Kidney (tissue), 14 donors: ENCODE results near the gene NECAB3. TPM values are rescaled to one million over a fixed set of nuclear protein-coding genes. Genes with fewer than 3 reads are reported as not detected.

Experiments
- DNase-seq, 5 donors: peaks; one replicate each; pipeline ENCODE4 v3.0.0-alpha.2; 2013 to 2020
- FAIRE-seq: peaks from 2 replicates; lab custom pipeline; 2012; peaks lifted over from hg19 to GRCh38; lab: Jason Lieb, UNC
- H3K27ac ChIP-seq, 2 donors: one replicate each; pipeline ENCODE4 v1.7.0; 2013; ENCODE audit warnings: low read depth in 2 of 2, low read length in 2 of 2, inconsistent platforms in 1 of 2
- H3K27me3 ChIP-seq: one replicate; pipeline ENCODE4 v1.7.1; 2013; ENCODE audit warnings: low read length, inconsistent platforms; ENCODE audit not compliant: control insufficient read depth, insufficient read depth
- H3K36me3 ChIP-seq, 3 donors: one replicate each; pipeline versions ENCODE4 v1.7.0 to v1.7.1; 2013; ENCODE audit warnings: low read length in 3 of 3, control low read depth in 1 of 3, inconsistent platforms in 1 of 3; ENCODE audit not compliant: insufficient read depth in 3 of 3, control insufficient read depth in 2 of 3
- H3K4me1 ChIP-seq, 3 donors: one replicate each; pipeline versions ENCODE4 v1.7.0 to v1.7.1; 2013; ENCODE audit warnings: low read length in 3 of 3, inconsistent platforms in 1 of 3, low read depth in 1 of 3; ENCODE audit not compliant: control insufficient read depth in 2 of 3, insufficient read depth in 2 of 3
- H3K4me3 ChIP-seq, 3 donors: one replicate each; pipeline versions ENCODE4 v1.7.0 to v1.8.1; 2013; ENCODE audit warnings: low read length in 3 of 3, control low read depth in 1 of 3, inconsistent platforms in 1 of 3
- H3K9ac ChIP-seq, 3 donors: one replicate each; pipeline versions ENCODE4 v1.7.0 to v1.7.1; 2013; ENCODE audit warnings: low read length in 3 of 3, control low read depth in 1 of 3, inconsistent platforms in 1 of 3
- H3K9me3 ChIP-seq, 3 donors: one replicate each; pipeline versions ENCODE4 v1.7.0 to v1.7.1; 2013; ENCODE audit warnings: low read length in 3 of 3, control low read depth in 1 of 3, inconsistent platforms in 1 of 3; ENCODE audit not compliant: control insufficient read depth in 2 of 3, insufficient read depth in 1 of 3
- intact Hi-C: fragments of 100-400 bp; cut with DNase I; formaldehyde crosslinking; loops from one replicate; pipeline ENCODE4 v1.11.1; 2022
- polyA plus RNA-seq: library from polyadenylated mRNA; stranded (reverse); fragments of 350-450 nt; fragmentation: Illumina TruSeq; extraction: RNeasy Lipid Tissue Mini Kit (QIAGEN cat#74804); gene quantifications from one replicate; pipeline ENCODE4 v1.2.3, GENCODE V29; 2014; ENCODE audit warnings: low read depth, low replicate concordance; ENCODE audit not compliant: insufficient read depth
- total RNA-seq: library from RNA; stranded (reverse); fragmentation: NEBNext Ultra II Directional; extraction: Animal tissue kit (Norgen Biotek cat#: 25700); gene quantifications from one replicate; pipeline ENCODE4 v1.2.1, GENCODE V29; 2021
- TF ChIP-seq, protein P1 (sequence below): IDR thresholded peaks from 3 replicates; pipeline ENCODE4 v1.5.1; 2012; ENCODE audit warnings: mild to moderate bottlenecking, moderate library complexity, borderline replicate concordance; ENCODE audit not compliant: insufficient read depth; ENCODE audit errors: extremely low read depth
- donor health status: control.
- donor health status: control.
- donor health status: control.
- donor health status: control.
- donor health status: control.
- donor health status: DM: yes; HTN: yes; CAD: no.
- donor health status: Normal renal cell carcinoma (clear cell type).

The NECAB3 gene
- total and polyA plus RNA-seq, 2 donors from 2014 or later = 19.7 to 35.6 TPM

DNA sequence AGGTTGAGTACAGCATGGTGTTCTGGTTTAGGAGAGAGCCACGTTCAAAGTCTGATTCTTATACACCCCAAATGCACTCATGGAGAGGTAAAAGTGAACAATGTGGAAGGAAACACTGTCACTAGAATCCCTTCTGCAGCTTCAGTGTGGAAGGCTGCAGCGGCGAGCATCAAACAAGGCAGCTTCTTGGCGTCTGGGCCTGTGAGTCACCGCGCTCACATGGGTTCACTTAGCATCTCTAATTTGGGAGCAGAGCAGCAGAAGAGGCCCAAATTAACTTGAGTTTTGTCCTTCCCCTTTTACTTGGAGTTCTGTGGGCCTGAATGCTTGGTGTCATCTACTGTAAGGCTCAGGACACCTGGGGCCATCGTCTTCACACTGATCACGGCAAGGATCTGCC lies 22.9 kb upstream of the NECAB3 start:
- TF ChIP-seq, protein P1, sequence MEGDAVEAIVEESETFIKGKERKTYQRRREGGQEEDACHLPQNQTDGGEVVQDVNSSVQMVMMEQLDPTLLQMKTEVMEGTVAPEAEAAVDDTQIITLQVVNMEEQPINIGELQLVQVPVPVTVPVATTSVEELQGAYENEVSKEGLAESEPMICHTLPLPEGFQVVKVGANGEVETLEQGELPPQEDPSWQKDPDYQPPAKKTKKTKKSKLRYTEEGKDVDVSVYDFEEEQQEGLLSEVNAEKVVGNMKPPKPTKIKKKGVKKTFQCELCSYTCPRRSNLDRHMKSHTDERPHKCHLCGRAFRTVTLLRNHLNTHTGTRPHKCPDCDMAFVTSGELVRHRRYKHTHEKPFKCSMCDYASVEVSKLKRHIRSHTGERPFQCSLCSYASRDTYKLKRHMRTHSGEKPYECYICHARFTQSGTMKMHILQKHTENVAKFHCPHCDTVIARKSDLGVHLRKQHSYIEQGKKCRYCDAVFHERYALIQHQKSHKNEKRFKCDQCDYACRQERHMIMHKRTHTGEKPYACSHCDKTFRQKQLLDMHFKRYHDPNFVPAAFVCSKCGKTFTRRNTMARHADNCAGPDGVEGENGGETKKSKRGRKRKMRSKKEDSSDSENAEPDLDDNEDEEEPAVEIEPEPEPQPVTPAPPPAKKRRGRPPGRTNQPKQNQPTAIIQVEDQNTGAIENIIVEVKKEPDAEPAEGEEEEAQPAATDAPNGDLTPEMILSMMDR = no peak
- Histone ChIP-seq H3K9ac (no peak overlapping the region), H3K9me3 (no peaks in the 10 kb centered on the region), H3K27ac (no peak overlapping the region), H3K4me3 (no peak overlapping the region), H3K4me1 (no peaks in the 10 kb centered on the region), H3K27me3 (no peaks in the 10 kb centered on the region), H3K36me3 (no peaks in the 10 kb centered on the region)
- DNase-seq = no peak
- FAIRE-seq = no peak
- intact Hi-C loops = no loop called here

GRCh38 chr20:33696448-33696847 lies 22.2 kb upstream of the NECAB3 start:
- no peaks in the 10 kb centered on the region for H3K27me3 ChIP-seq
- intact Hi-C loops = no loop called here
- no peaks in the 10 kb centered on the region for H3K4me1 ChIP-seq
- no peaks in the 10 kb centered on the region for H3K9me3 ChIP-seq
- no peak for FAIRE-seq
- H3K36me3 ChIP-seq = no peaks in the 10 kb centered on the region
- TF ChIP-seq, protein P1 = no peak
- no peak overlapping the region for H3K4me3 ChIP-seq
- no peak for DNase-seq
- no peak overlapping the region for H3K27ac ChIP-seq
- H3K9ac ChIP-seq = no peak overlapping the region

DNA sequence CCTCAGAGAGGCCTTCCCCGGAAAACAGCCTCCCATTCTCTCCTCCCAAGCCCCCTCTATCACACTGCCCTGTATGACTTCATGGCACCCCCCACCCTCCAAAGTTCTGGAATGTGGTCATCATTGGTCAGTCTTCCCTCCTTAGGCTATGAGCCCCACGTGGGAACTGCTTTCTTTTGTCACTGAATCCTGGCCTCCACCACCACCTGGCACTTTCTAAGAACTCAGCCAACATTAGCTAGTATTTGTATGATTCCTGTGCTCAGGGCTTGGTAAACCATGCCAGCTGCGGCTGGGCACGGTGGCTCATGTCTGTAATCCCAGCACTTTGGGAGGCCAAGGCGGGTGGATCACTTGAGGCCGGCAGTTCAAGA lies 20.4 kb upstream of the NECAB3 start:
- no peaks in the 10 kb centered on the region for H3K9me3 ChIP-seq
- no peak overlapping the region for H3K4me3 ChIP-seq
- DNase-seq = no peak
- intact Hi-C loops = no loop called here
- no peak overlapping the region for H3K9ac ChIP-seq
- no peak for FAIRE-seq
- H3K27me3 ChIP-seq = no peaks in the 10 kb centered on the region
- H3K4me1 ChIP-seq = no peaks in the 10 kb centered on the region
- no peaks in the 10 kb centered on the region for H3K36me3 ChIP-seq
- H3K27ac ChIP-seq = no peak overlapping the region
- TF ChIP-seq, protein P1 = no peak
